NOMO-1 (cell line): Measurements from ENCODE around the gene ANTKMT.

ENCODE experiments used
- DNase-seq, 2 experiments: peaks; one replicate each; lab custom pipeline; 2025; ENCODE audit not compliant: unreplicated experiment in 2 of 2; lab: John Stamatoyannopoulos, UW

The ANTKMT gene

DNA sequence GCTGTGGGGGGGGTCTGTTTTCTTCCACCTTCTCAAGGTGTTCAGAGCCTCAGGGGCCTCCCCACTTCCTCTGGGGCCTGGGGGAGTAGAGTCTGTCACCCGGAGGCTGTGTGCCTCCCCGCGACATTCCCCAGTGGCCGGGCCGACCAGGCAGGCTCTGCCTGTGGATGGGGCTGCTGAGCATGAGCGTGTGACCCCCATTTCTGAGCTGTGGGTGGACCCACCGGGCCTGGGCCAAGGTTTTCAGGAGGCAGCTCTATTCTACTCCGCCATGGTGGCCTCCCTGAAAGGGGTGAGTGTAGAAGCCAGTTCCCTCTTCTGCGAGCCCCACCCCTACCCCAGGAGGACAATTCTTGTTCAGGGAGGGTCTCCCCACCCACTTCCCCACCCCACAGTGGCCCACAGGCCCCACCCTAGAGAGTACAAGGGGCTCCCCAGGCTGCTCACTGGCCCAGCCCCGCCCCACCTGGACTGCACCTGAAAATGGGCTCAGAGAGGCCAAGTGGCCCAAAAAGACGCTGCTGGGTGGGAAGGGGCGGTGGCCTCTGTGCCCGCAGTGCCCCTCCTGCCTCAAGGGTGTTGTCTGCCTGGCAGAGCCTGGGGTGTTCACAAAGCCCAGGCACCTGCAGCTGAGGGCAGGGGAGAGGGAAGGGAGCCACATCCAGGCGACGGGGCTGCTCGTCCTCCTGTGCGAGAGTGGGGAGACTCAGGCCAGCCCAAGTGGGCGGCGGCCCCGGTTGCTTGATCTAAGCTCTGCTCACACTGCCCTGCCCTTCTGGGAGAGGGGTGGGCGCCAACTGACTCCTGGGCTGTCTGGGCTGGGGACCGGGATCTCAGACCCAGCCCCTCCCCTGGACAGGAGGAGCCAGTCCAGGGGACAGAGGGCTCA, 40.9 kb downstream of the ANTKMT start:
- no peak for DNase-seq

DNA sequence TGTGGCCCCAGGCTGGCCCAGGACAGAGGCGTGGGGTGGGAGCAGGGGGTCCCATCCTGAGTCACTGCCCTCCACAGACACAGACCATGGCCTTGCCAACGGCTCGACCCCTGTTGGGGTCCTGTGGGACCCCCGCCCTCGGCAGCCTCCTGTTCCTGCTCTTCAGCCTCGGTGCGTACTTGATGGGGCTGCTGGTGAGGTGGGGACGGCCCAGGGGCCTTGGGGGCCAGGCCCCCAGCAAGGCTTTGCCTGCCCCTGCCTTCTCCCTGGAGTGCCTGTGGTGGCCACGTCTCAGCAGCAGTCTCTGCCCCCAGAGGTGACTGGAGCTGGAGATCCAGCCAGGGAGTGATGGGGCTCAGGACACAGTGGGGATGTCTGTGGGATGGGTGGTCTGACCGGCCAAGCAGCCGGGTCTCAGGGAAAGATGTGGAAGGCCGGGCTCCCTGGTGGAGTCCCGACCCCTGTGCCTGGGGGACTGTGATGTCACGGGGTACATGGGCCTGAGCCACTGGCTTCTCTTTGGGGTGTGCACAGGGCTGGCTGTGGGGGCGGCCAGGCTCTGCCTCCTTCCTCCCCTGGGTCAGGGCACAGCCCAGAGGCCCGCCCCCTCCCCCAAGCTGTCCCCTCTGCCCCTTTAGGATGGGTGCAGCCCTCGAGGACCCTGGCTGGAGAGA, 41.8 kb downstream of the ANTKMT start:
- no peak for DNase-seq

DNA sequence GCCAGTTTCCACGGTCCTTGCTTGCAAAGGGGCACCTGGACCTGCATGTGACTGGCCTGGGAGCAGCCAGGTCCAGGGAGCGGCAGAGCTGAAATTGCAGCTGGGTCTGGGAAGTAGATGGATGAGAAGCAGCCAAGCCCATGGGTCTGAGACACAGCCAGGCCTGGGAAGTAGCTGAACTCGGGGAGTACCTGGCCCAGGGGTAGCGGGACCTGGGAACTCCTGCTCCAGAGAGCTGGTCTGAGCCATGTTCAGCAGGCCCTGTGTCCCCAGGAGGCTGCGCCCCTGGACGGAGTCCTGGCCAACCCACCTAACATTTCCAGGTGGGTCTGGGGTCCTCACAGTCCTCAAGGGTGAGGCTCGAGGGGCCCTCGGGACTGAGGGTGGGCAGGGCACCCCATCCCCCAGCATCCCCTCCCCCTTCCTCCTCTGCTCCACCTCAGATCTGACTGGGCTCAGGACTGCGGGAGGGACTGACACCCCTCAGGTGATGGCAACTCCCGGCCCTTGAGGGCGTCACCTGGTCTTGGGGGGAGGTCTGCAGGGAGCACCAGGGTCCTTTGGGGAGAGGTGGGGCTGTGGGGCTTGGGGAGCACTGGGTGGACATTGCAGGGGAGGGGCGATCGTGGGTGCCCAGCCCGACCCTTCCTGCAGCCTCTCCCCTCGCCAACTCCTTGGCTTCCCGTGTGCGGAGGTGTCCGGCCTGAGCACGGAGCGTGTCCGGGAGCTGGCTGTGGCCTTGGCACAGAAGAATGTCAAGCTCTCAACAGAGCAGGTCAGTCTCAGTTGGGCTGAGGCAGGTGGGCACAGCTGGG, 42.6 kb downstream of the ANTKMT start:
- DNase-seq = no peak

DNA sequence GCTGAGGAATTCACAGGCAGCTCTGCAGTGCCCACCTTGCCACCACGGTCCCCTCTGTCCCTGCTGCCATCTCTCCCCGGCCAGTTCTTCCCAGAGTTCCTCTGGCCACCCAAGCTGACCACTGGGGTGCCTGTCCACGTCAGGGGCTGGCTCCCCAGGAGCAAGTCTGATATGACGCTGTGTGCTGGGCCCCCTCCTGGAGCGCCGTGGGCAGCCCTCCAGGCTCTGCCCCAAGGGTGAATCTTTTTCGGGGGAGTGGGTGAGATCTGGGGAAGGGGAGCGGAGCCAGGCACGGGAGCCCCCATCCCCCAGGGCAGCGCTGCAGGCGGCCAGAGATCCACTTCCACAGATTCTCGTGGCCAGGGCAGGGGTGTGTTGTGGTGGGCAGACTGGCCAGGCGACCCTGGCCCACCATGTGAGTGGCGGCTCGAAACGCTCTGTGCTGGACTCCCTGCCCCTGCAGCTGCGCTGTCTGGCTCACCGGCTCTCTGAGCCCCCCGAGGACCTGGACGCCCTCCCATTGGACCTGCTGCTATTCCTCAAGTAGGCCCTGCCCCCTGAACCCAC, 43.3 kb downstream of the ANTKMT start:
- DNase-seq = no peak

DNA sequence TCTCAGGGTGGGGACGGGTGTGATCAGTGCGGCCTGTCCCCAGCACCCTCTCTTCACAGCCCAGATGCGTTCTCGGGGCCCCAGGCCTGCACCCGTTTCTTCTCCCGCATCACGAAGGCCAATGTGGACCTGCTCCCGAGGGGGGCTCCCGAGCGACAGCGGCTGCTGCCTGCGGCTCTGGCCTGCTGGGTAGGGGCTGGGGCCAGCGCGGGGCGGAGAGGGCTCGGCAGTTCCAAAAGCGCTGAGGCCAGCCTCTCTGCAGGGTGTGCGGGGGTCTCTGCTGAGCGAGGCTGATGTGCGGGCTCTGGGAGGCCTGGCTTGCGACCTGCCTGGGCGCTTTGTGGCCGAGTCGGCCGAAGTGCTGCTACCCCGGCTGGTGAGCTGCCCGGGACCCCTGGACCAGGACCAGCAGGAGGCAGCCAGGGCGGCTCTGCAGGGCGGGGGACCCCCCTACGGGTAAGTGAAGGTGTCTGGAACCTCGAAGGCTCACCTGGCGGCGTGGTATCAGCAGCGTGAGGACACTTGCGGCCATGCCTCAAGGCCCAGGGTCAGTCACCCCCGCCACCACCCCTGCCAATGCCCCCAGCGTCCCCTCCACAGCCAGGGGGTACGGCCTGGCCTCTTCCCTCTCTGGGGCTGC, 44.0 kb downstream of the ANTKMT start:
- no peak for DNase-seq

DNA sequence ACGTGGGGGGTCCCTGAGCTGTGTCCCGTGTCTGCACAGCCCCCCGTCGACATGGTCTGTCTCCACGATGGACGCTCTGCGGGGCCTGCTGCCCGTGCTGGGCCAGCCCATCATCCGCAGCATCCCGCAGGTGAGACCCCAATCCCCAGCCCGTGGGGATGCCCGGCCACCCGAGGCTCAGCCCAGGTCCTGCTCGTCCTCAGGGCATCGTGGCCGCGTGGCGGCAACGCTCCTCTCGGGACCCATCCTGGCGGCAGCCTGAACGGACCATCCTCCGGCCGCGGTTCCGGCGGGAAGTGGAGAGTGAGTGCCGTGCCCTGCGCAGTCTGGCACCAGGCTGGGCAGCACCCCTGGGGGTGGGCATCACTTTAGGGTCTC, 44.5 kb downstream of the ANTKMT start:
- no peak for DNase-seq

DNA sequence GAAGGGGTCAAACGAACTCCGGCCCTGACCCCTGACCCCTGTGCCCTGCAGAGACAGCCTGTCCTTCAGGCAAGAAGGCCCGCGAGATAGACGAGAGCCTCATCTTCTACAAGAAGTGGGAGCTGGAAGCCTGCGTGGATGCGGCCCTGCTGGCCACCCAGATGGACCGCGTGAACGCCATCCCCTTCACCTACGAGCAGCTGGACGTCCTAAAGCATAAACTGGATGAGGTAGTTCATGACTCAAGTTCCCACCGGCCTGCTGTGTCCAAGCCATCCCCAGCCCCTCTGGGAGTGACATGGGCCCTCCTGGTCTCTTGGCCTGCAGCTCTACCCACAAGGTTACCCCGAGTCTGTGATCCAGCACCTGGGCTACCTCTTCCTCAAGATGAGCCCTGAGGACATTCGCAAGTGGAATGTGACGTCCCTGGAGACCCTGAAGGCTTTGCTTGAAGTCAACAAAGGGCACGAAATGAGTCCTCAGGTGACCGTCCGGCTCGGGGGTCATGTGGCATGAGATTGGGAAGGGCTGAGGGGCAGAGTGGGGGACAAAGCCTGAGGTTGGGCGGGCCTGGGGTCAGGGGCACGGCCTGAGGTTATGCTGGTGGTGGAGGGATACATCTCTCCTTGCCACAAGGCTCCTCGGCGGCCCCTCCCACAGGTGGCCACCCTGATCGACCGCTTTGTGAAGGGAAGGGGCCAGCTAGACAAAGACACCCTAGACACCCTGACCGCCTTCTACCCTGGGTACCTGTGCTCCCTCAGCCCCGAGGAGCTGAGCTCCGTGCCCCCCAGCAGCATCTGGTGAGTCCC, 45.3 kb downstream of the ANTKMT start:
- DNase-seq = no peak

DNA sequence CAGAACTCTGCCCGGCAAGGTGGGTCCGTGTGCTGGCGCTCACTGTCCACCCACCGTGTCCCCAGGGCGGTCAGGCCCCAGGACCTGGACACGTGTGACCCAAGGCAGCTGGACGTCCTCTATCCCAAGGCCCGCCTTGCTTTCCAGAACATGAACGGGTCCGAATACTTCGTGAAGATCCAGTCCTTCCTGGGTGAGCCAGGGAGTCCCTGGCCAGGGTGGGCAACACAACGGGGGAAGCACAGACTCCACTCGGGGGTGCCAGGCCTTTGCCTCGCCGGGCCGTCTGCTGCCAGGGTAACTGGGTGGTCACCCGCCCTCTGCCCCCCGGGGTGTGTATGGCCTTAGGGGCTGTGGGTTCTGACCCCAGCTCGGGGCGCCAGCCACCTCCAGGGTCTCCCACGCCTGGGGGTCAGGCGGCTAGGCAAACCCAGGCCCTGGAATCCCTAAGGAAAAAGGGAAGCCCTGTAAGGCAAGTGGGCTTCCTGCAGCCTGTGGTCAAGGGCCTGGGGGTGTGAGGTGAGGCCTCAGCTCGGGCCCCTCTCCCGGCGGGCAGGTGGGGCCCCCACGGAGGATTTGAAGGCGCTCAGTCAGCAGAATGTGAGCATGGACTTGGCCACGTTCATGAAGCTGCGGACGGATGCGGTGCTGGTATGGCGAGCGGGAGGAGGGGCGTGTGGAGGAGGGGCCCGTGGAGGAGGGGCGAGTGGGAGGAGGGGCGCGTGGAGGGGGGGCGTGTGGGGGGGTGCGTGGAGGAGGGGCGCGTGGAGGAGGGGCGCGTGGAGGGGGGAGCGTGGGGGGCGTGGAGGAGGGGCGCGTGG, 46.1 kb downstream of the ANTKMT start:
- no peak for DNase-seq

DNA sequence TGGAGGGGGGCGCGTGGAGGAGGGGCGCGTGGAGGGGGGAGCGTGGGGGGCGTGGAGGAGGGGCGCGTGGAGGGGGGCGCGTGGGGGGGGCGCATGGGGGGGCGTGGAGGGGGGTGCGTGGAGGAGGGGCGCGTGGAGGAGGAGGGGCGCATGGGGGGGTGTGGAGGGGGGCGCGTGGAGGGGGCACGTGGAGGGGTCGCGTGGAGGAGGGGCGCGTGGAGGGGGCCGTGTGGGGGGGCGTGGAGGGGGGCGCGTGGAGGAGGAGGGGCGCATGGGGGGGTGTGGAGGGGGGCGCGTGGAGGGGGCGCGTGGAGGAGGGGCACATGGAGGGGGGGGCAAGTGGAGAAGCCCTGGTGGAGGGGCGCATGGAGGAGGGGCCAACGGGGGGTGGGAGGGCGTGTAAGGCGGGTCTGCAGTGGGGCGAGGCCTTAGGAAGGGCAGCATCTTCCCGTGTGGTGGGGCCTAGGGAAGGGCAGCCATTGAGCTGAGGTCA, 46.8 kb downstream of the ANTKMT start:
- no peak for DNase-seq

DNA sequence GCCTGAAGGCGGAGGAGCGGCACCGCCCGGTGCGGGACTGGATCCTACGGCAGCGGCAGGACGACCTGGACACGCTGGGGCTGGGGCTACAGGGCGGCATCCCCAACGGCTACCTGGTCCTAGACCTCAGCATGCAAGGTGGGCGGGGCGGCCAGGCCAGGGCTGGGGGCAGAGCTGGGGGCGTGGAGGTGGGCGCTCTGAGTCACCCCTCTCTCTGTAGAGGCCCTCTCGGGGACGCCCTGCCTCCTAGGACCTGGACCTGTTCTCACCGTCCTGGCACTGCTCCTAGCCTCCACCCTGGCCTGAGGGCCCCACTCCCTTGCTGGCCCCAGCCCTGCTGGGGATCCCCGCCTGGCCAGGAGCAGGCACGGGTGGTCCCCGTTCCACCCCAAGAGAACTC, 47.5 kb downstream of the ANTKMT start:
- DNase-seq = no peak

DNA sequence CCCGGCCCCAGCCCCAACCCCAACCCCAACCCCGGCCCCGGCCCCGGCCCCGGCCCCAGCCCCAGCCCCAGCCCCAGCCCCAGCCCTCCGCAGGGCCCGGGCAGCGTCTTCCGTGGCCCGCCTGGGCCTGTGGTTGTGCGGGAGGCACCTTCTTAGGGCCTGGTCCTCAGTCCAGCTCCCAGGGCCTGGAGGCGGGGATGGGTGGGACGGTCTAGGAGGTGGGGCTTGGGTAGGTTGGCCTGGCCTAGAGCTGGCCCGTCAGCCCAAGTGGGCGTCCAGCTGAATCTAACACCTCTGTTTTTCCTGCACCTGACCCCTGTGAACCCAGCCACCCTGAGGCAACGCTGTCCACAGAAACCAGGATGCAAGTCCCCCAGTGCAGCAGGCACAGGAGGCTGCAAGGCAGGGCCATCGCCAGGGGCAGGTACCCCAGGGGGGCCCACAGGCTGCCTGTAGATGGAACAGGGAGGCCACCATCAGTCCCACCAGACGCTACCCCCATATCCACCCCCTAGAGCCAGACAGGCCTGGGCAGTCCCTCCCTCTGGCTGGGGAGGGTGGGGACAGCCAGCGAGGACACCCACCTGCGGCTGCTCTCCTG, 48.3 kb downstream of the ANTKMT start:
- DNase-seq = no peak

DNA sequence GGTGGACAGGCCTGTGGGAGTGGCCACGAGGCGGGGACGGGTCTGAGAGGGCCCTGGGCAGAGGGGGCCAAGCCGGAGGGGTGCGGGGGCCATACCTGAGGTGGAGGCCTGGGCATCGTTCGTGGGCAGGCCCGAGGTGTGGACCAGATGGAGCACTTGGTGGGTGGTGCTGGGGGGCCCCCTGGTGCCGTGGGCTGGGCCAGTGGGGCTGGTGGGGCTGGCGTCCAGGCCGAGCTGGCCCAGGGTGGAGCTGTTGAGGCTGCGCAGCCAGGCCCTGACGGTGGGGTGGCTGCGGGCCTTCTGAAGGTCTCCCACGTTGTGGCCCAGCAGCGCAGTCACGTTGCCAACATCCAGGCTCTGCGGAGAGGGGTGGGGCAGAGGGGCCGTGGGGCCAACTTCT, 49.0 kb downstream of the ANTKMT start:
- no peak for DNase-seq

DNA sequence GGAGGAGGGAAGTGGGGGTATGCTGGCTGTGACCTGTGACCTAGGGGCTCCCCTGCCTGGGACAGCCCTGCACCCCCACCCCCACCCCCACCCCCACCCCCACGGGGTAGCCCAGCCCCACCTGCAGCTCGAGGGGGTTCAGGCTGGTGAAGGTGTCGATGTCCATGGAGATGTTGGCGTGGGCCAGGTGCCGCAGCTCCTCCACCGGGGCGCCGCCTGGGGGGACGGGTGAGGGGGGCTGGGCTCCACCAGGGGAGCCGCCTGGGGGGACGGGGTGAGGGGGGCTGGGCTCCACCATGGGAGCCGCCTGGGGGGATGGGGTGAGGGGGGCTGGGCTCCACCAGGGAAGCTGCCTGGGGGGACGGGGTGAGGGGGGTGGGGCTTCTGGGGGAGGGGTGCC, 49.5 kb downstream of the ANTKMT start:
- DNase-seq = no peak
